Ramos (cell line): ENCODE measurements around the gene FOXK1.

Experiments
- in situ Hi-C: fragments of 300-500 bp; cut with MboI; formaldehyde crosslinking; loops from one replicate; pipeline ENCODE4 v1.14.3; 2022; ENCODE audit warnings: low sequenced_read_pairs; ENCODE audit not compliant: unreplicated experiment

The FOXK1 gene

GRCh38 chr7:4716946-4717795 lies 35.1 kb downstream of the FOXK1 start:
- in situ Hi-C loops, result no loop called here

- in situ Hi-C loops, result no loop called here
These were observed 36.0 kb downstream of the FOXK1 start for GRCh38 chr7:4718075-4718474.

- in situ Hi-C loops, result no loop called here
These were observed 38.1 kb downstream of the FOXK1 start for GRCh38 chr7:4720225-4720624.

- in situ Hi-C loops, result no loop called here
These were observed 40.2 kb downstream of the FOXK1 start for GRCh38 chr7:4722308-4722707.

GRCh38 chr7:4722960-4723630 lies 41.0 kb downstream of the FOXK1 start:
- in situ Hi-C loops, result no loop called here

- in situ Hi-C loops, result no loop called here
These were observed 42.5 kb downstream of the FOXK1 start for GRCh38 chr7:4724648-4725013.

- in situ Hi-C loops, result no loop called here
These were observed 43.1 kb downstream of the FOXK1 start for GRCh38 chr7:4725014-4725849.

GRCh38 chr7:4725850-4726450 lies 43.9 kb downstream of the FOXK1 start:
- in situ Hi-C loops, result no loop called here

- in situ Hi-C loops, result no loop called here
These were observed 44.5 kb downstream of the FOXK1 start for GRCh38 chr7:4726566-4726965.

- in situ Hi-C loops, result no loop called here
These were observed 46.0 kb downstream of the FOXK1 start for GRCh38 chr7:4727914-4728705.

GRCh38 chr7:4729266-4729665 lies 47.2 kb downstream of the FOXK1 start:
- in situ Hi-C loops, result no loop called here

GRCh38 chr7:4730276-4730675 lies 48.2 kb downstream of the FOXK1 start:
- in situ Hi-C loops, result no loop called here

- in situ Hi-C loops, result no loop called here
These were observed 48.9 kb downstream of the FOXK1 start for GRCh38 chr7:4730971-4731370.

- in situ Hi-C loops, result no loop called here
These were observed 49.7 kb downstream of the FOXK1 start for GRCh38 chr7:4731803-4732202.

GRCh38 chr7:4733936-4734528 lies 51.9 kb downstream of the FOXK1 start:
- in situ Hi-C loops, result no loop called here

GRCh38 chr7:4734587-4735345 lies 52.7 kb downstream of the FOXK1 start:
- in situ Hi-C loops, result no loop called here

GRCh38 chr7:4737300-4737699 lies 55.2 kb downstream of the FOXK1 start:
- in situ Hi-C loops, result no loop called here

GRCh38 chr7:4738711-4739527 lies 56.8 kb downstream of the FOXK1 start:
- in situ Hi-C loops, result no loop called here
